A549 treated with RU486 at 1 μM for 4 hours (cell line): ENCODE measurements around the gene MYO18A. TPM values are rescaled to one million over a fixed set of nuclear protein-coding genes. Genes with fewer than 3 reads are reported as not detected.

Experiments used
- total RNA-seq: library from RNA; stranded (reverse); fragments of 200-300 nt; extraction: Qiagen RNA extraction; gene quantifications from 5 replicates; pipeline ENCODE4 v1.2.3, GENCODE V29; 2022; ENCODE audit warnings: low read depth

The MYO18A gene
- 25.4 to 34.5 TPM (median 28.3 TPM) in 5 replicates for total RNA-seq

GRCh38 chr17:29180034-29180787, at the start of gene MYO18A:
Gene MYO18A (minus strand): TSS chr17:29180398. CDS start chr17:29166940, 13,458 bp downstream.

DNA sequence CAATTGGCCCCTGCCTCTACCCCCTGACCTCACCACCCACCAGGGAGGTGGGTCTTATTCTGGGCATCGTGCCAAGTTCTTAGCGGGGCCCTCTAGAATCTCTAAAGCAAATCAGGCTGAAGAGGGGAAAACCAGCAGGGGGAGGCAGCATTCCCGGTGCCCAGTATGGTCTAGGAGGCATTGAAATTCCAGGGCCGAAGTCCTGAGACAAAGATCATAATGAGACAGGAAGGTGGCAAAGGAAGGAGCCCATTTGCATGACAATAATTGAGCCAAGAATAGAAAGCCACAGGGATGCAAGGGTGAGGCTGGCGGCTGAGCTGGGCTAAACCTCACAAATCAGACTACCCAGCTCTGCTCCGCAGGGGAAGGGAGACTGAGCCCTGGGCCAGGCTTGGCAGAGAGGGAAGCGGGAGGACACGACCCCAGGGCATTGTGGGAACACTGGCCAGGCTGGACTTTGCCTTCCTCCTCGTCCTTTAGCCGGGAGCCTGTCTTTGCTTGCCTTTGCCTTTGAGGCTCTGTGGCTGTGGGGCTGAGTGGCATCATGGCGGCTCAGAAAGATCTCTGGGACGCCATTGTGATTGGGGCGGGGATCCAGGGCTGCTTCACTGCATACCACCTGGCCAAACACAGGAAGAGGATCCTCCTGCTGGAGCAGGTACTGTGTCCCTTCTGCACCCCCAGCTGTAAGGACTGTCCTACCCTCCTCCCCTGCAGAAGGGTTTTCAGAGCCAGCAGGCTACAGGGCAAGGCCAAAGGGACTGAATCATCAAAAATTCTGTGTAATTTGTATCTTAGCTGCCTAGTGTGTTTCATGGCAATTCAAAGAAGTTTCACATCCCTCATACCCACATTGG, 137.3 kb downstream of the MYO18A start, which contains the start of gene PIPOX:
TSS of gene PIPOX (plus strand) at position 463 of the 860 bp plus-strand sequence. CDS start at position 548, 85 bp downstream.

Other genes with a start within 250 kb of the MYO18A start
- gene PHF12, start 228.9 kb downstream of the MYO18A start, total RNA-seq = 29.2 to 40.1 TPM (median 35.2 TPM) in 5 replicates
- gene SEZ6, start 174.4 kb downstream of the MYO18A start, total RNA-seq = 0.05 TPM in 1 of 5 replicates, not detected in the others
- gene PIPOX, start 137.3 kb downstream of the MYO18A start, total RNA-seq = 0.19 to 0.35 TPM (median 0.24 TPM) in 4 of 5 replicates, not detected in the other
- not detected in 5 replicates for gene CRYBA1, start 66.5 kb upstream of the MYO18A start, total RNA-seq
- 43.0 to 64.8 TPM (median 60.3 TPM) in 5 replicates for gene NUFIP2, start 113.8 kb upstream of the MYO18A start, total RNA-seq
- gene TAOK1, start 210.0 kb upstream of the MYO18A start, total RNA-seq = 8.2 to 23.9 TPM (median 22.7 TPM) in 5 replicates